KMS-11 (cell line): ENCODE results near the gene ATXN10.

Experiments used
- H2AFZ ChIP-seq: fragments of 200-600 bp; sonication (generic); 2 replicates; pipeline ENCODE4 v1.6.1; 2016; ENCODE audit warnings: antibody characterized with exemption, mixed run types, low read depth
- H3K27ac ChIP-seq: fragments of 200-600 bp; sonication (generic); 2 replicates; pipeline ENCODE4 v1.6.1; 2016; ENCODE audit warnings: mild to moderate bottlenecking, mixed run types
- H3K27me3 ChIP-seq: fragments of 200-600 bp; sonication (generic); 2 replicates; pipeline ENCODE4 v1.6.1; 2017; ENCODE audit warnings: mild to moderate bottlenecking, low read depth, mixed run types, moderate library complexity; ENCODE audit not compliant: insufficient read depth
- H3K36me3 ChIP-seq: fragments of 200-600 bp; sonication (generic); 2 replicates; pipeline ENCODE4 v1.6.1; 2017; ENCODE audit warnings: mild to moderate bottlenecking, mixed run types; ENCODE audit not compliant: insufficient read depth
- H3K4me1 ChIP-seq: fragments of 200-600 bp; sonication (generic); 2 replicates; pipeline ENCODE4 v1.6.1; 2016; ENCODE audit warnings: mild to moderate bottlenecking, low read depth, mixed run types; ENCODE audit not compliant: poor library complexity, severe bottlenecking
- H3K4me2 ChIP-seq: fragments of 200-600 bp; sonication (generic); 2 replicates; pipeline ENCODE4 v1.7.0; 2016; ENCODE audit warnings: mild to moderate bottlenecking, mixed run types
- H3K4me3 ChIP-seq: fragments of 200-600 bp; sonication (generic); IDR thresholded peaks from 2 replicates; pipeline ENCODE4 v1.6.1; 2017; ENCODE audit warnings: low read depth, low read length, mixed read lengths; ENCODE audit not compliant: insufficient read depth
- H3K79me2 ChIP-seq: fragments of 200-600 bp; sonication (generic); 2 replicates; pipeline ENCODE4 v1.6.1; 2016; ENCODE audit warnings: low read depth, mixed run types; ENCODE audit not compliant: insufficient read depth
- H3K9ac ChIP-seq: fragments of 200-600 bp; sonication (generic); 2 replicates; pipeline ENCODE4 v1.6.1; 2016; ENCODE audit warnings: mild to moderate bottlenecking, mixed run types
- H4K20me1 ChIP-seq: fragments of 200-600 bp; sonication (generic); 2 replicates; pipeline ENCODE4 v1.6.1; 2016; ENCODE audit warnings: mild to moderate bottlenecking, mixed run types; ENCODE audit not compliant: insufficient read depth
- CTCF ChIP-seq: fragments of 200-600 bp; sonication (generic); conservative IDR thresholded peaks from 2 replicates; pipeline ENCODE4 v1.6.1; 2017; ENCODE audit warnings: low read depth, mild to moderate bottlenecking, antibody characterized with exemption, low read length, moderate library complexity, mixed read lengths

The ATXN10 gene

GRCh38 chr22:45893516-45893915 lies 221.9 kb downstream of the ATXN10 start:
- H3K79me2 ChIP-seq, result no peaks in the 10 kb centered on the region
- H4K20me1 ChIP-seq, result no peaks in the 10 kb centered on the region
- no peaks in the 10 kb centered on the region for H3K4me1 ChIP-seq
- H3K4me3 ChIP-seq, result no peak overlapping the region
- no peak overlapping the region for H2AFZ ChIP-seq
- no peak overlapping the region for H3K4me2 ChIP-seq
- no peak overlapping the region for H3K9ac ChIP-seq
- peaks cover 51% of the 10 kb centered on the region; the same call in 1 of the 2 replicates for H3K27me3 ChIP-seq
- no peak for TF ChIP-seq CTCF
- no peak overlapping the region for H3K27ac ChIP-seq
- H3K36me3 ChIP-seq, result no peaks in the 10 kb centered on the region
